Caco-2 (cell line): ENCODE data around the gene C6orf89. TPM values are rescaled to one million over a fixed set of nuclear protein-coding genes. Genes with fewer than 3 reads are reported as not detected.

Experiments
- BruUV-seq: library from RNA; stranded (reverse); fragments of 400-500 nt; replicated peaks from 2 replicates; lab custom pipeline; 2021; lab: Mats Ljungman, UMichigan
- CTCF ChIA-PET: fragments of 300-600 bp; sonication (Branson Sonifier 250); formaldehyde crosslinking; loops from one replicate; lab custom pipeline; 2022; ENCODE audit warnings: antibody characterized with exemption; lab: Charles Lee
- POLR2A ChIA-PET: fragments of 300-600 bp; sonication (Branson Sonifier 250); formaldehyde crosslinking; loops from one replicate; lab custom pipeline; 2022; ENCODE audit warnings: antibody characterized with exemption; lab: Charles Lee
- DNase-seq, 2 experiments: peaks; one replicate each; pipeline versions ENCODE4 v3.0.0 to v3.0.0-alpha.2; 2020 to 2022
- H3K27me3 ChIP-seq: replicated peaks from 2 replicates; pipeline ENCODE4 v1.6.0; 2011; ENCODE audit warnings: low read length; ENCODE audit not compliant: control insufficient read depth, insufficient read depth
- H3K36me3 ChIP-seq: 2 replicates; pipeline ENCODE4 v1.5.1; 2011; ENCODE audit warnings: low read length; ENCODE audit not compliant: control insufficient read depth, insufficient read depth
- H3K4me1 ChIP-seq: fragments of 250-450 bp; sonication (Bioruptor Pico); 2 replicates; pipeline ENCODE4 v1.5.1; 2020; ENCODE audit warnings: mild to moderate bottlenecking
- H3K4me3 ChIP-seq: 2 replicates; pipeline ENCODE4 v1.5.1; 2011; ENCODE audit warnings: low read depth, mild to moderate bottlenecking, control low read depth, low read length
- H3K9me3 ChIP-seq: fragments of 250-450 bp; sonication (Bioruptor Pico); 2 replicates; pipeline ENCODE4 v1.5.1; 2020; ENCODE audit warnings: mild to moderate bottlenecking, moderate library complexity
- H3K27ac Mint-ChIP-seq: one replicate; pipeline ENCODE4 v1.8.0; 2022; ENCODE audit warnings: mixed read lengths; ENCODE audit not compliant: unreplicated experiment
- H3K27me3 Mint-ChIP-seq: one replicate; pipeline ENCODE4 v1.8.0; 2022; ENCODE audit warnings: mixed read lengths; ENCODE audit not compliant: insufficient read depth, unreplicated experiment
- H3K36me3 Mint-ChIP-seq: one replicate; pipeline ENCODE4 v1.8.0; 2022; ENCODE audit warnings: mild to moderate bottlenecking, mixed read lengths; ENCODE audit not compliant: insufficient read depth, unreplicated experiment
- H3K4me1 Mint-ChIP-seq: one replicate; pipeline ENCODE4 v1.8.0; 2022; ENCODE audit warnings: low read depth, mixed read lengths; ENCODE audit not compliant: unreplicated experiment
- H3K4me3 Mint-ChIP-seq: one replicate; pipeline ENCODE4 v1.8.0; 2022; ENCODE audit warnings: mild to moderate bottlenecking, moderate library complexity, mixed read lengths; ENCODE audit not compliant: unreplicated experiment
- H3K9me3 Mint-ChIP-seq: one replicate; pipeline ENCODE4 v1.8.0; 2022; ENCODE audit warnings: mixed read lengths; ENCODE audit not compliant: unreplicated experiment
- CTCF ChIP-seq, 2 experiments: fragments of 200-600 bp in 1 of 2; IDR thresholded peaks; 1 replicate in 1 of 2; 2 replicates in 1 of 2; pipeline versions ENCODE4 v1.5.1 to v1.8.0; 2011 to 2022; ENCODE audit warnings: antibody characterized with exemption in 1 of 2, control low read depth in 1 of 2, inconsistent platforms in 1 of 2, low read depth in 1 of 2, low read length in 1 of 2, mild to moderate bottlenecking in 1 of 2, moderate library complexity in 1 of 2; ENCODE audit not compliant: insufficient read depth in 1 of 2, severe bottlenecking in 1 of 2, unreplicated experiment in 1 of 2
- intact Hi-C: fragments of 100-400 bp; cut with micrococcal nuclease; formaldehyde crosslinking; loops from one replicate; pipeline ENCODE4 v1.10.0; 2022; ENCODE audit not compliant: unreplicated experiment
- total RNA-seq: library from RNA; stranded (reverse); gene quantifications from 2 replicates; pipeline ENCODE4 v1.2.3, GENCODE V29; 2022

Gene C6orf89
- total RNA-seq, 1 experiment from 2014 or later = 24.4 TPM

- POLR2A ChIA-PET = interaction anchor here (0.6 to 1.4 kb wide), 2 partner anchors 10 to 17 kb away, joined by 3 read pairs; no protein-coding TSS in a partner anchor
- peaks cover 43% of the 10 kb centered on the region for H3K36me3 Mint-ChIP-seq
- no peaks in the 10 kb centered on the region for H3K9me3 Mint-ChIP-seq
These were observed 21.8 kb upstream of the C6orf89 start for GRCh38 chr6:36863670-36864540.

DNA sequence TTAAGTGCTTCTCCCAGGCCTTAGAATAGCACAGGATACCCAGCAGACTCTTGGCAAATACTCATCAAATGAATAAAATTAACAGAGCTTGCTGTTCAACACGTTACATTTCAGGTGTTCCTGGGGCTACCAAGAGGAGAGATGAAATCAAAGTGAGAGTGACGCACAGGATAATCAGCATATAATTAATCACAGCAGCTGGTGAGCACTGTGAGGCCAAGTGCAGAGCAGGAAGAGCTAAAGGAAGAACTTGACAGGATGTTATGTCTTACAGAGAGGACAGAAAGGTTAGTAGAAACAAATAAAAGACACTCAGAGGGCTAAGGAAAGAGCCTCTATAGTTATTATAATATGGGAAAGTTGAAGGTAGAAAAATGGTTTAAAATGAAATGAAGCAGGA, 19.9 kb upstream of the C6orf89 start:
- H3K27me3 ChIP-seq = no peaks in the 10 kb centered on the region
- intact Hi-C loops = no loop called here
- BruUV-seq = no TSS peak
- Mint-ChIP-seq H3K4me1 (peaks cover 6% of the 10 kb centered on the region), H3K36me3 (peaks cover 43% of the 10 kb centered on the region), H3K27ac (no peak overlapping the region), H3K4me3 (no peak overlapping the region), H3K9me3 (no peaks in the 10 kb centered on the region), H3K27me3 (no peaks in the 10 kb centered on the region)
- H3K9me3 ChIP-seq = no peaks in the 10 kb centered on the region
- ChIA-PET CTCF (no interaction called here), POLR2A (no interaction called here)
- H3K36me3 ChIP-seq = no peaks in the 10 kb centered on the region; the same call in 1 of the 2 replicates
- DNase-seq = no peak
- TF ChIP-seq CTCF (IDR thresholded peaks at IDR 0.05; ENCODE audit: insufficient read depth in 1 of 2, low read depth in 1 of 2, low read length in 1 of 2, severe bottlenecking in 1 of 2, unreplicated experiment in 1 of 2) = no peak
- H3K4me1 ChIP-seq = no peaks in the 10 kb centered on the region
- no peak overlapping the region for H3K4me3 ChIP-seq

More at GRCh38 chr6:36863670-36864540, 21.8 kb upstream of the C6orf89 start:
- no peaks in the 10 kb centered on the region; the same call in 1 of the 2 replicates for H3K36me3 ChIP-seq
- H3K4me3 ChIP-seq = no peak overlapping the region
- H3K9me3 ChIP-seq = no peaks in the 10 kb centered on the region
- no peaks in the 10 kb centered on the region for H3K4me1 ChIP-seq
- DNase-seq = no peak
- BruUV-seq = no TSS peak
- intact Hi-C loops = no loop called here
- Mint-ChIP-seq H3K4me1 (peaks cover 6% of the 10 kb centered on the region), H3K27ac (peak overlapping the region; percentile 0), H3K27me3 (no peaks in the 10 kb centered on the region), H3K4me3 (no peak overlapping the region)
- no peaks in the 10 kb centered on the region for H3K27me3 ChIP-seq
- CTCF ChIA-PET = no interaction called here
- TF ChIP-seq CTCF (IDR thresholded peaks at IDR 0.05; ENCODE audit: insufficient read depth in 1 of 2, low read depth in 1 of 2, low read length in 1 of 2, severe bottlenecking in 1 of 2, unreplicated experiment in 1 of 2) = no peak

GRCh38 chr6:36867471-36868224, 18.1 kb upstream of the C6orf89 start:
- Mint-ChIP-seq H3K27ac (no peak overlapping the region), H3K4me1 (peaks cover 6% of the 10 kb centered on the region), H3K4me3 (no peak overlapping the region), H3K9me3 (no peaks in the 10 kb centered on the region), H3K27me3 (no peaks in the 10 kb centered on the region), H3K36me3 (peaks cover 35% of the 10 kb centered on the region)
- POLR2A ChIA-PET = no interaction called here
- CTCF ChIA-PET = no interaction called here
- no peak for TF ChIP-seq CTCF (IDR thresholded peaks at IDR 0.05; ENCODE audit: insufficient read depth in 1 of 2, low read depth in 1 of 2, low read length in 1 of 2, severe bottlenecking in 1 of 2, unreplicated experiment in 1 of 2)
- Histone ChIP-seq H3K27me3 (no peaks in the 10 kb centered on the region), H3K36me3 (no peaks in the 10 kb centered on the region; the same call in 1 of the 2 replicates), H3K4me1 (no peaks in the 10 kb centered on the region), H3K9me3 (no peaks in the 10 kb centered on the region), H3K4me3 (no peak overlapping the region)
- intact Hi-C loops = no loop called here
- DNase-seq = no peak
- BruUV-seq = no TSS peak
